Kidney (tissue), 14 donors: Measurements from ENCODE around the gene PRKN. TPM values are rescaled to one million over a fixed set of nuclear protein-coding genes. Genes with fewer than 3 reads are reported as not detected.

Source experiments
- DNase-seq, 5 donors: peaks; one replicate each; pipeline ENCODE4 v3.0.0-alpha.2; 2013 to 2020
- FAIRE-seq: peaks from 2 replicates; lab custom pipeline; 2012; peaks lifted over from hg19 to GRCh38; lab: Jason Lieb, UNC
- H3K27ac ChIP-seq, 2 donors: one replicate each; pipeline ENCODE4 v1.7.0; 2013; ENCODE audit warnings: low read depth in 2 of 2, low read length in 2 of 2, inconsistent platforms in 1 of 2
- H3K27me3 ChIP-seq: one replicate; pipeline ENCODE4 v1.7.1; 2013; ENCODE audit warnings: low read length, inconsistent platforms; ENCODE audit not compliant: control insufficient read depth, insufficient read depth
- H3K36me3 ChIP-seq, 3 donors: one replicate each; pipeline versions ENCODE4 v1.7.0 to v1.7.1; 2013; ENCODE audit warnings: low read length in 3 of 3, control low read depth in 1 of 3, inconsistent platforms in 1 of 3; ENCODE audit not compliant: insufficient read depth in 3 of 3, control insufficient read depth in 2 of 3
- H3K4me1 ChIP-seq, 3 donors: one replicate each; pipeline versions ENCODE4 v1.7.0 to v1.7.1; 2013; ENCODE audit warnings: low read length in 3 of 3, inconsistent platforms in 1 of 3, low read depth in 1 of 3; ENCODE audit not compliant: control insufficient read depth in 2 of 3, insufficient read depth in 2 of 3
- H3K4me3 ChIP-seq, 3 donors: one replicate each; pipeline versions ENCODE4 v1.7.0 to v1.8.1; 2013; ENCODE audit warnings: low read length in 3 of 3, control low read depth in 1 of 3, inconsistent platforms in 1 of 3
- H3K9ac ChIP-seq, 3 donors: one replicate each; pipeline versions ENCODE4 v1.7.0 to v1.7.1; 2013; ENCODE audit warnings: low read length in 3 of 3, control low read depth in 1 of 3, inconsistent platforms in 1 of 3
- H3K9me3 ChIP-seq, 3 donors: one replicate each; pipeline versions ENCODE4 v1.7.0 to v1.7.1; 2013; ENCODE audit warnings: low read length in 3 of 3, control low read depth in 1 of 3, inconsistent platforms in 1 of 3; ENCODE audit not compliant: control insufficient read depth in 2 of 3, insufficient read depth in 1 of 3
- intact Hi-C: fragments of 100-400 bp; cut with DNase I; formaldehyde crosslinking; loops from one replicate; pipeline ENCODE4 v1.11.1; 2022
- polyA plus RNA-seq: library from polyadenylated mRNA; stranded (reverse); fragments of 350-450 nt; fragmentation: Illumina TruSeq; extraction: RNeasy Lipid Tissue Mini Kit (QIAGEN cat#74804); gene quantifications from one replicate; pipeline ENCODE4 v1.2.3, GENCODE V29; 2014; ENCODE audit warnings: low read depth, low replicate concordance; ENCODE audit not compliant: insufficient read depth
- total RNA-seq: library from RNA; stranded (reverse); fragmentation: NEBNext Ultra II Directional; extraction: Animal tissue kit (Norgen Biotek cat#: 25700); gene quantifications from one replicate; pipeline ENCODE4 v1.2.1, GENCODE V29; 2021
- TF ChIP-seq, protein P1 (sequence below): IDR thresholded peaks from 3 replicates; pipeline ENCODE4 v1.5.1; 2012; ENCODE audit warnings: mild to moderate bottlenecking, moderate library complexity, borderline replicate concordance; ENCODE audit not compliant: insufficient read depth; ENCODE audit errors: extremely low read depth
- donor health status: control.
- donor health status: control.
- donor health status: control.
- donor health status: control.
- donor health status: control.
- donor health status: DM: yes; HTN: yes; CAD: no.
- donor health status: Normal renal cell carcinoma (clear cell type).

Gene PRKN
- total and polyA plus RNA-seq, 2 donors from 2014 or later: 8.6 to 10.4 TPM

DNA sequence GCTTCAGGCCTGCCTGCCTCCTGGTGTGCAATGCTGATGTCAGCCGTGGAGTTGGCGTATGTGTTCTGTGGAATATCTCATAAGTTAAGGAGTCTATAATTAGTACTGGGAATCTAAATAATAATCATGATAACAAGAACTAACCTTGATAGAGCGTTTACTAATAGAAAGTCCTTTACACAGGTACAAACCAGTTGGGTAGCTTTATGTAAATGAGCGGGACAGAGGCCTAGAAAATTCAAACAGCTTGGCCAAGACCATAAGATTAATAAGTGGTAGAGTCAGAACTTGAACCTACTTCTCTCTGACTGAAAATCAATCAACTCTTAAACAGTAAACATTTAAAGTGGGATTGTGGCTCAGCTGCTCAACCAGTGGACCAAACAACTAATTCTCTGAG lies 882.8 kb downstream of the PRKN start:
- Histone ChIP-seq H3K27ac (no peak overlapping the region), H3K9ac (no peak overlapping the region), H3K4me3 (no peak overlapping the region), H3K27me3 (no peaks in the 10 kb centered on the region), H3K36me3 (no peaks in the 10 kb centered on the region), H3K4me1 (no peaks in the 10 kb centered on the region), H3K9me3 (no peaks in the 10 kb centered on the region)
- no peak for DNase-seq
- intact Hi-C loops: no loop called here
- TF ChIP-seq, protein P1, sequence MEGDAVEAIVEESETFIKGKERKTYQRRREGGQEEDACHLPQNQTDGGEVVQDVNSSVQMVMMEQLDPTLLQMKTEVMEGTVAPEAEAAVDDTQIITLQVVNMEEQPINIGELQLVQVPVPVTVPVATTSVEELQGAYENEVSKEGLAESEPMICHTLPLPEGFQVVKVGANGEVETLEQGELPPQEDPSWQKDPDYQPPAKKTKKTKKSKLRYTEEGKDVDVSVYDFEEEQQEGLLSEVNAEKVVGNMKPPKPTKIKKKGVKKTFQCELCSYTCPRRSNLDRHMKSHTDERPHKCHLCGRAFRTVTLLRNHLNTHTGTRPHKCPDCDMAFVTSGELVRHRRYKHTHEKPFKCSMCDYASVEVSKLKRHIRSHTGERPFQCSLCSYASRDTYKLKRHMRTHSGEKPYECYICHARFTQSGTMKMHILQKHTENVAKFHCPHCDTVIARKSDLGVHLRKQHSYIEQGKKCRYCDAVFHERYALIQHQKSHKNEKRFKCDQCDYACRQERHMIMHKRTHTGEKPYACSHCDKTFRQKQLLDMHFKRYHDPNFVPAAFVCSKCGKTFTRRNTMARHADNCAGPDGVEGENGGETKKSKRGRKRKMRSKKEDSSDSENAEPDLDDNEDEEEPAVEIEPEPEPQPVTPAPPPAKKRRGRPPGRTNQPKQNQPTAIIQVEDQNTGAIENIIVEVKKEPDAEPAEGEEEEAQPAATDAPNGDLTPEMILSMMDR: no peak
- no peak for FAIRE-seq

DNA sequence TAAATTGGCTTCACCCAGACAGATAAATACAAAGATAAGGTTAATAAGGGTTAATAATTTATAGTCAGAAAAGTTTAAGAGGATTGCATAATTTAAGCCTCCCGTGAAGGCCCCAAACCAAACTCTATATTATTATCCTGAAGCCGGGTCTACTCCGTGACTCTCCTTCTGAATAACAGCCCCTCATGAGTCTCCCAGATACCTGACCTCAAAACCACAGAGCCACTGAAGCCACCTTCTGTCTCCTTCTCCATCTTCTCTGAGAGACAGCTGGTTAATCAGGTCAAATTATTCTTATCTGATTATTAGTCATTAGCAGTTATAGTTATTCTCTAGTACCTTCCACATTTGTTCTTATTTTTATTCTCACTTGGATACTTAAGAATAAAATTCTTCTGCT lies 884.5 kb downstream of the PRKN start:
- Histone ChIP-seq H3K36me3 (no peaks in the 10 kb centered on the region), H3K27ac (no peak overlapping the region), H3K4me3 (no peak overlapping the region), H3K9me3 (no peaks in the 10 kb centered on the region), H3K4me1 (no peaks in the 10 kb centered on the region), H3K9ac (no peak overlapping the region), H3K27me3 (no peaks in the 10 kb centered on the region)
- TF ChIP-seq, protein P1: no peak
- intact Hi-C loops: no loop called here
- FAIRE-seq (no peak), DNase-seq (no peak)

DNA sequence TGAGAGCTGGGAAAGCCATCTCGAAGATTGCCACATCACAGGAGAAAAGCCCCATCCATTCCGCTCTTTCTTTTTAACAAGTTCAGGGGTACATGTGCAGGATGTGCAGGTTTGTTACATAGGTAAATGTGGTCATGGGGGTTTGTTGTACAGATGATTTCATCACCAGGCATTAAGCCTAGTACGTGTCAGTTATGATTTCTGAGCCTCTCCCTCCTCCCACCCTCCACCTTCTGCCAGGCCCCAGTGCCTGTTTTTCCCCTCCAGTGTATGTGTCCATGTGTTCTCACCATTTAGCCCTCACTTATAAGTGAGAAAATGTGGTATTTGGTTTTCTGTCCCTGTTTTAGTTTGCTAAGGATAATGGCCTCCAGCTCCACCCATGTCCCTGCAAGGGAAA lies 887.2 kb downstream of the PRKN start:
- H3K4me3 ChIP-seq: no peak overlapping the region
- no peak overlapping the region for H3K9ac ChIP-seq
- no peaks in the 10 kb centered on the region for H3K4me1 ChIP-seq
- no peaks in the 10 kb centered on the region for H3K36me3 ChIP-seq
- intact Hi-C loops: no loop called here
- no peak overlapping the region for H3K27ac ChIP-seq
- TF ChIP-seq, protein P1: no peak
- no peak for DNase-seq
- H3K9me3 ChIP-seq: no peaks in the 10 kb centered on the region
- FAIRE-seq: no peak
- no peaks in the 10 kb centered on the region for H3K27me3 ChIP-seq
